Body of pancreas (tissue), 4 donors: Measurements from ENCODE around the gene EMD.
"Not testable (repeated sequence)": the region's sequence is repeated elsewhere in the genome, so short reads cannot be mapped to it uniquely, and the experiment has no call there.

Experiments
- POLR2A ChIP-seq, 3 donors: fragments of 450-650 bp; IDR thresholded peaks; one replicate each; pipeline ENCODE4 v1.6.1; 2016; ENCODE audit warnings: antibody characterized with exemption in 3 of 3, mild to moderate bottlenecking in 2 of 3
- TF ChIP-seq, protein P1 (sequence below), 7 experiments: fragments of 450-650 bp in 4 of 7; fragments of 200-600 bp in 3 of 7; sonication (generic) in 3 of 7; IDR thresholded peaks; one replicate each; pipeline ENCODE4 v1.5.1; 2016 to 2019; ENCODE audit warnings: antibody characterized with exemption in 7 of 7

DNA sequence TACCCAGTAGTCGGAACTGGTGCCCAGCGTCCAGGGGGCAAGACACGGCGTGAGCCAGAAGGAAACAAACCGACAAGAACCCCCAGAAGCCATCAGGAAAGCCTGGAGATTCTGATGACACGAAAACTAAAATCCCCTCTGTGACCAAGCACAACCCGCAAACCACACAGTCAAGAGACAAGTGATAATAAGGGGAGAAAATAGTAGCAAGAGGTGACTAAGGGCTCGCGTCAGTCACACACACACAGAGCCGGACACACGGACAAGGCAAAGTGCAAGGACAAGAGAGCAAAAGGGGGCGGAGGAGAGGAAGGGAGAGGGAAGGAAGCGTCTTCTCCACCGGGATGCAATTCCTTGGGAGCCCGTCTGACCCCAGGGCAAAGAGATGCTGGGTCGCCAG, 9.6 kb downstream of the EMD start:
- TF ChIP-seq POLR2A (IDR thresholded peaks at IDR 0.05), result not testable (repeated sequence)
- TF ChIP-seq, protein P1, sequence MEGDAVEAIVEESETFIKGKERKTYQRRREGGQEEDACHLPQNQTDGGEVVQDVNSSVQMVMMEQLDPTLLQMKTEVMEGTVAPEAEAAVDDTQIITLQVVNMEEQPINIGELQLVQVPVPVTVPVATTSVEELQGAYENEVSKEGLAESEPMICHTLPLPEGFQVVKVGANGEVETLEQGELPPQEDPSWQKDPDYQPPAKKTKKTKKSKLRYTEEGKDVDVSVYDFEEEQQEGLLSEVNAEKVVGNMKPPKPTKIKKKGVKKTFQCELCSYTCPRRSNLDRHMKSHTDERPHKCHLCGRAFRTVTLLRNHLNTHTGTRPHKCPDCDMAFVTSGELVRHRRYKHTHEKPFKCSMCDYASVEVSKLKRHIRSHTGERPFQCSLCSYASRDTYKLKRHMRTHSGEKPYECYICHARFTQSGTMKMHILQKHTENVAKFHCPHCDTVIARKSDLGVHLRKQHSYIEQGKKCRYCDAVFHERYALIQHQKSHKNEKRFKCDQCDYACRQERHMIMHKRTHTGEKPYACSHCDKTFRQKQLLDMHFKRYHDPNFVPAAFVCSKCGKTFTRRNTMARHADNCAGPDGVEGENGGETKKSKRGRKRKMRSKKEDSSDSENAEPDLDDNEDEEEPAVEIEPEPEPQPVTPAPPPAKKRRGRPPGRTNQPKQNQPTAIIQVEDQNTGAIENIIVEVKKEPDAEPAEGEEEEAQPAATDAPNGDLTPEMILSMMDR (IDR thresholded peaks at IDR 0.05), result not testable (repeated sequence)
